NCI-H510A treated with DMSO at 0.1 percent for 48 hours (cell line): Measurements from ENCODE around the gene HNRNPA2B1.
A peak's percentile ranks its signal among the peaks of the same experiment; 100 is the strongest.
"Not testable (repeated sequence)": the region's sequence is repeated elsewhere in the genome, so short reads cannot be mapped to it uniquely, and the experiment has no call there.

Experiments
- DNase-seq: peaks from one replicate; lab custom pipeline; 2025; lab: John Stamatoyannopoulos, UW

Gene HNRNPA2B1

GRCh38 chr7:26198133-26198780 lies 2.3 kb downstream of the HNRNPA2B1 start:
- peak; percentile 35 for DNase-seq

GRCh38 chr7:26197153-26198115 lies 3.1 kb downstream of the HNRNPA2B1 start:
- DNase-seq: no peak

- no peak for DNase-seq
Observed at GRCh38 chr7:26195867-26196657, 4.5 kb downstream of the HNRNPA2B1 start.

GRCh38 chr7:26195182-26195581 lies 5.4 kb downstream of the HNRNPA2B1 start:
- no peak for DNase-seq

- not testable (repeated sequence) for DNase-seq
Observed at GRCh38 chr7:26194764-26195163, 5.8 kb downstream of the HNRNPA2B1 start.

GRCh38 chr7:26193432-26194207 lies 6.9 kb downstream of the HNRNPA2B1 start:
- no peak for DNase-seq

GRCh38 chr7:26192485-26193087 lies 8.0 kb downstream of the HNRNPA2B1 start:
- no peak for DNase-seq

- no peak for DNase-seq
Observed at GRCh38 chr7:26191974-26192479, 8.5 kb downstream of the HNRNPA2B1 start.

- no peak for DNase-seq
Observed at GRCh38 chr7:26191233-26191973, 9.1 kb downstream of the HNRNPA2B1 start.

- no peak for DNase-seq
Observed at GRCh38 chr7:26190417-26190869, 10.1 kb downstream of the HNRNPA2B1 start.

GRCh38 chr7:26189697-26190096 lies 10.8 kb downstream of the HNRNPA2B1 start:
- DNase-seq: no peak

GRCh38 chr7:26188957-26189541 lies 11.5 kb downstream of the HNRNPA2B1 start:
- DNase-seq: no peak

GRCh38 chr7:26188206-26188956 lies 12.2 kb downstream of the HNRNPA2B1 start:
- no peak for DNase-seq

GRCh38 chr7:26187380-26188205 lies 13.0 kb downstream of the HNRNPA2B1 start:
- DNase-seq: peak; percentile 37

GRCh38 chr7:26186364-26187311 lies 13.9 kb downstream of the HNRNPA2B1 start:
- no peak for DNase-seq

GRCh38 chr7:26185844-26186180 lies 14.7 kb downstream of the HNRNPA2B1 start:
- no peak for DNase-seq
